ENCODE measurements around the gene PPP2R2C.

DNA sequence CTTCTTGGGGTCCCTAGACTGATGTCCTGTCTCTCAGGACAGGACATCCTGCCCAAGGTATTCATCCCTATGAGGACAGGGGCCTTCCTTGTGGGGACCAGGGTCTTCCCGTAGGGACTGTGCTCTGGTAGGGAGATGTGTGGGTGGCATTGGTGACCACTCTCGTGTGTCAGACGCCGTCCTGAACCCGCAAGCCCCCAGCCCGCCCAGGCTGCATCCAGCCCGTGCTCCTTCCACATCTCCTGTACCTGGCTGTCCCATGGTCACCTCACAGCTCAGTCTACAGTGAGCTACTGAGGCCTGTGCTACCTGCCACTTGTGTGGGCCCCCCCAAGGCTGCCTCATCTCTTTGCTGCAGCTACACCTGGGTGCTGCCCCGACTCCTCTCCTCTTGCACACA lies 178.8 kb downstream of the PPP2R2C start:
- TF ChIP-seq RAD21 (conservative IDR thresholded peaks at IDR 0.05) (no peak), SMC3 (conservative IDR thresholded peaks at IDR 0.05; ENCODE audit: poor library complexity) (no peak), POLR2AphosphoS5 (IDR thresholded peaks at IDR 0.05) (no peak)
- TF ChIP-seq, protein P1, sequence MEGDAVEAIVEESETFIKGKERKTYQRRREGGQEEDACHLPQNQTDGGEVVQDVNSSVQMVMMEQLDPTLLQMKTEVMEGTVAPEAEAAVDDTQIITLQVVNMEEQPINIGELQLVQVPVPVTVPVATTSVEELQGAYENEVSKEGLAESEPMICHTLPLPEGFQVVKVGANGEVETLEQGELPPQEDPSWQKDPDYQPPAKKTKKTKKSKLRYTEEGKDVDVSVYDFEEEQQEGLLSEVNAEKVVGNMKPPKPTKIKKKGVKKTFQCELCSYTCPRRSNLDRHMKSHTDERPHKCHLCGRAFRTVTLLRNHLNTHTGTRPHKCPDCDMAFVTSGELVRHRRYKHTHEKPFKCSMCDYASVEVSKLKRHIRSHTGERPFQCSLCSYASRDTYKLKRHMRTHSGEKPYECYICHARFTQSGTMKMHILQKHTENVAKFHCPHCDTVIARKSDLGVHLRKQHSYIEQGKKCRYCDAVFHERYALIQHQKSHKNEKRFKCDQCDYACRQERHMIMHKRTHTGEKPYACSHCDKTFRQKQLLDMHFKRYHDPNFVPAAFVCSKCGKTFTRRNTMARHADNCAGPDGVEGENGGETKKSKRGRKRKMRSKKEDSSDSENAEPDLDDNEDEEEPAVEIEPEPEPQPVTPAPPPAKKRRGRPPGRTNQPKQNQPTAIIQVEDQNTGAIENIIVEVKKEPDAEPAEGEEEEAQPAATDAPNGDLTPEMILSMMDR (IDR thresholded peaks at IDR 0.05; ENCODE audit: poor library complexity, severe bottlenecking) = no peak
